ENCODE results near the gene ACTG1.

DNA sequence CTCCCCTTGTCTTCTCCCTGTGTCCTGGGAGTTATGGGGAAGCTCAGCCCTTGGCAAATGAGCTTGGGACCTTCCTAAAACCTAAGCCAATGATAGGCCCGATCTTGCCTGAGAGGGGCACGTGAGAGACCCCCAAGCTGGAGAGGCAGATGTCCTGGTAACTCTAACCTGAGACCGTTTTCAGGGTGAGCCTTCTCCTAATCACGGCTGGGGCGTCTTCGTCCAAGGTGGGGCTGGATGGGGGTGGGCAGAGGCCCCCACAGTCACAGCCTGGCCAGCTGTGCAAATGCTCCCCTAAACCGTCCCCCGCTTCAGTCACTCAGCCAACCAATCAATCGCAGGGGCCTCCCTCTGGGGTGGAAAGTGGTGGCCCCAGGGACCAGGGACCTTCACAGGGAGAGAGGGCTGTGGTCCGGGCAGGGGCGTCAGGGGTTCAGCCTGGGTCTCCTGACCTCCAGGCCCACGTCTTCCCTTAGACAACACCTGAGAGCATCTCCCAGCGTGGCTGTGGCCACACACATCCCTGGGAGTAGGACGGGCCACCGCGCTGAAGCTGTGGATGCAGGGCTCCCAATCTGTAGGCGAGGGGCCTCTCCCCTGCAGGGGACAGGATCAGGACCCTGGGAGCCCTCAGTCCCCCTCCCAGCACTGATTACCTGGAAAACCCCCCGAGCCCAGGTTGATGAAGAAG, 30.6 kb downstream of the ACTG1 start:
- TF ChIP-seq, protein P1, sequence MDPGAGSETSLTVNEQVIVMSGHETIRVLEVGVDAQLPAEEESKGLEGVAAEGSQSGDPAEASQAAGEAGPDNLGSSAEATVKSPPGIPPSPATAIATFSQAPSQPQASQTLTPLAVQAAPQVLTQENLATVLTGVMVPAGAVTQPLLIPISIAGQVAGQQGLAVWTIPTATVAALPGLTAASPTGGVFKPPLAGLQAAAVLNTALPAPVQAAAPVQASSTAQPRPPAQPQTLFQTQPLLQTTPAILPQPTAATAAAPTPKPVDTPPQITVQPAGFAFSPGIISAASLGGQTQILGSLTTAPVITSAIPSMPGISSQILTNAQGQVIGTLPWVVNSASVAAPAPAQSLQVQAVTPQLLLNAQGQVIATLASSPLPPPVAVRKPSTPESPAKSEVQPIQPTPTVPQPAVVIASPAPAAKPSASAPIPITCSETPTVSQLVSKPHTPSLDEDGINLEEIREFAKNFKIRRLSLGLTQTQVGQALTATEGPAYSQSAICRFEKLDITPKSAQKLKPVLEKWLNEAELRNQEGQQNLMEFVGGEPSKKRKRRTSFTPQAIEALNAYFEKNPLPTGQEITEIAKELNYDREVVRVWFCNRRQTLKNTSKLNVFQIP (CRISPR knock-in tag; IDR thresholded peaks at IDR 0.05; ENCODE audit: borderline replicate concordance, low read depth) = no peak
- TF ChIP-seq, protein P2, sequence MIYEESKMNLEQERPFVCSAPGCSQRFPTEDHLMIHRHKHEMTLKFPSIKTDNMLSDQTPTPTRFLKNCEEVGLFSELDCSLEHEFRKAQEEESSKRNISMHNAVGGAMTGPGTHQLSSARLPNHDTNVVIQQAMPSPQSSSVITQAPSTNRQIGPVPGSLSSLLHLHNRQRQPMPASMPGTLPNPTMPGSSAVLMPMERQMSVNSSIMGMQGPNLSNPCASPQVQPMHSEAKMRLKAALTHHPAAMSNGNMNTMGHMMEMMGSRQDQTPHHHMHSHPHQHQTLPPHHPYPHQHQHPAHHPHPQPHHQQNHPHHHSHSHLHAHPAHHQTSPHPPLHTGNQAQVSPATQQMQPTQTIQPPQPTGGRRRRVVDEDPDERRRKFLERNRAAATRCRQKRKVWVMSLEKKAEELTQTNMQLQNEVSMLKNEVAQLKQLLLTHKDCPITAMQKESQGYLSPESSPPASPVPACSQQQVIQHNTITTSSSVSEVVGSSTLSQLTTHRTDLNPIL (CRISPR knock-in tag; IDR thresholded peaks at IDR 0.05; ENCODE audit: low read depth) = no peak
- TF ChIP-seq ZFP30 (CRISPR knock-in tag; IDR thresholded peaks at IDR 0.05) (no peak), TCF4 (CRISPR knock-in tag; IDR thresholded peaks at IDR 0.05; ENCODE audit: borderline replicate concordance) (no peak), RARB (CRISPR knock-in tag; IDR thresholded peaks at IDR 0.05) (no peak), ZNF70 (CRISPR knock-in tag; IDR thresholded peaks at IDR 0.05) (no peak), ZFP3 (CRISPR knock-in tag; IDR thresholded peaks at IDR 0.05) (no peak)
- TF ChIP-seq, protein P3, sequence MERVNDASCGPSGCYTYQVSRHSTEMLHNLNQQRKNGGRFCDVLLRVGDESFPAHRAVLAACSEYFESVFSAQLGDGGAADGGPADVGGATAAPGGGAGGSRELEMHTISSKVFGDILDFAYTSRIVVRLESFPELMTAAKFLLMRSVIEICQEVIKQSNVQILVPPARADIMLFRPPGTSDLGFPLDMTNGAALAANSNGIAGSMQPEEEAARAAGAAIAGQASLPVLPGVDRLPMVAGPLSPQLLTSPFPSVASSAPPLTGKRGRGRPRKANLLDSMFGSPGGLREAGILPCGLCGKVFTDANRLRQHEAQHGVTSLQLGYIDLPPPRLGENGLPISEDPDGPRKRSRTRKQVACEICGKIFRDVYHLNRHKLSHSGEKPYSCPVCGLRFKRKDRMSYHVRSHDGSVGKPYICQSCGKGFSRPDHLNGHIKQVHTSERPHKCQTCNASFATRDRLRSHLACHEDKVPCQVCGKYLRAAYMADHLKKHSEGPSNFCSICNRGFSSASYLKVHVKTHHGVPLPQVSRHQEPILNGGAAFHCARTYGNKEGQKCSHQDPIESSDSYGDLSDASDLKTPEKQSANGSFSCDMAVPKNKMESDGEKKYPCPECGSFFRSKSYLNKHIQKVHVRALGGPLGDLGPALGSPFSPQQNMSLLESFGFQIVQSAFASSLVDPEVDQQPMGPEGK (CRISPR knock-in tag; IDR thresholded peaks at IDR 0.05; ENCODE audit: borderline replicate concordance) = no peak
